ENCODE data around the gene NEDD1.

Gene NEDD1, protein sequence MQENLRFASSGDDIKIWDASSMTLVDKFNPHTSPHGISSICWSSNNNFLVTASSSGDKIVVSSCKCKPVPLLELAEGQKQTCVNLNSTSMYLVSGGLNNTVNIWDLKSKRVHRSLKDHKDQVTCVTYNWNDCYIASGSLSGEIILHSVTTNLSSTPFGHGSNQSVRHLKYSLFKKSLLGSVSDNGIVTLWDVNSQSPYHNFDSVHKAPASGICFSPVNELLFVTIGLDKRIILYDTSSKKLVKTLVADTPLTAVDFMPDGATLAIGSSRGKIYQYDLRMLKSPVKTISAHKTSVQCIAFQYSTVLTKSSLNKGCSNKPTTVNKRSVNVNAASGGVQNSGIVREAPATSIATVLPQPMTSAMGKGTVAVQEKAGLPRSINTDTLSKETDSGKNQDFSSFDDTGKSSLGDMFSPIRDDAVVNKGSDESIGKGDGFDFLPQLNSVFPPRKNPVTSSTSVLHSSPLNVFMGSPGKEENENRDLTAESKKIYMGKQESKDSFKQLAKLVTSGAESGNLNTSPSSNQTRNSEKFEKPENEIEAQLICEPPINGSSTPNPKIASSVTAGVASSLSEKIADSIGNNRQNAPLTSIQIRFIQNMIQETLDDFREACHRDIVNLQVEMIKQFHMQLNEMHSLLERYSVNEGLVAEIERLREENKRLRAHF

DNA sequence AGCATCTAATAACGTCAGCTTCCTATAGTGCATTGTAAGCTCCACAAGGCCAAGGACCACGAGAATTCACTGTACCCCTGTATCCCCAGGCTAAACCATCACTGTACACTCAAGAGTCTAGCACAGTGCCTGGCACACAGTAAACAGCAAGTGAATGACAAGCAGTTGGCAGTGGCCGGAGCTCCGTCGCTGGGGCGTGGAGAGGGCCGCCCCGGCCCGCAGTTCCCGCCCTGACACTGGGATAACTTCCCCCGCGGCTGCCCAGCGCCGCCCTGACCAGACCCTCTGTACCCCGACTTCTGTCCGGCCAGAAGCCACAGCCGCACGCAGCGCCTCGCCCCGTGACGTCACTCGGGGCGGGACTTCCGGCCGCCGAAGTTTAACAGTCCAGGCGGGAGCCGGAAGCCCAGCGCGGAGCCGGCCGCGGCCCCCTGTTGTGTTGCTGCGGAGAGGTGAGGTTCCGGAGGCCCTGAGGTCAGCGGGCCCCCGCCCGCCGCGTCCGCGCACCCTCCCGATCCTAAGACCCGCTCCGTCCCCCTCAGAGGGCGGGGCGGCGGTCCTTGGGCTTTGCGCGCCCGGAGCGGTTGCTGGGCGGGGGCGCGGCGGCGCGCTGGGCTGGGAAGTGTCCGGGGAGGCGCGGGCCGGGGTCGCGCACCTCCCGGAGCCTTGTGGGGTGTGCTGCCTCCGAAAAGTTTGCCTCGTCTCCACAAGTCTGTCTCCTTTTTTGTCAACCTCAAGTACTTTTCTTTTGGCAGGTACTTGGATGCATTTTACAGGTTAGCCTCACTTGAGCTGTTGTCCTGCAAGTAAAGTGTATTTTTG is at the start of gene NEDD1:
TSS of gene NEDD1 (plus strand) at position 409 of the 822 bp plus-strand sequence. CDS start 2,503 bp downstream, outside the sequence.
- DNase-seq, result peak in 1 of 2 experiments; percentile 3

DNA sequence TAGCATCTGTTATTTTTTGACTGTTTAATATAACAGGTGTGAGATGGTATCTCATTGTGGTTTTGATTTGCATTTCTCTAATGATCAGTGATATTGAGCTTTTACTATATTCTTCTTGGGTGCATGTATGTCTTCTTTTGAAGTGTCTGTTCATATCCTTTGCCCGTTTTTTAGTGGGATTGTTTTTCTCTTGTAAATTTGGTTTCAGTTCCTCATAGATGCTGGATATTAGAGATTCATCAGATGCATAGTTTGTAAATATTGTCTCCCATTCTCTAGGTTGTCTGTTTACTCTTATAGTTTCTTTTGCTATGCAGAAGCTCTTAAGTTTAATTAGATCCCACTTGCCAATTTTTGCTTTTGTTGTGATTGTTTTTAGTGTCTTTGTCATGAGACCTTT is 48.9 kb upstream of the NEDD1 start:
- DNase-seq, result no peak

DNA sequence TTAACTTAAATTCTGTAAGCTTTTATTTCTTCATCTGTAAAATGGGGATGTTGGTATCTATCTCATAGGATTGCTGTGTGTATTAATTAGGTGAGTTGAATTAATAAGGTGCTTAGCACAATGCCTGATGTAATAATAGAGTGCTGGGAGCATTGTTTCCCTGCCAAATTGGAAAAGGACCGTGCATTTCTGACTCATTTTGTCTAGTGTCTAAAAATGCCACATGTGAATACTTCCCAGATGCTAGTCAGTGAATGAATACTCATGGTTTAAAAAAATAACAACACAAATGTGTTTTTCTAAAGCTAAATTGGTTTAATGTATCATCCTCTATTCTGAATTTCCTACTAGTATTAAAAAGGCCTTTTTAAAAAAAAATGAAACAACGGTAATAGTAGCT is 45.4 kb upstream of the NEDD1 start:
- DNase-seq, result no peak

DNA sequence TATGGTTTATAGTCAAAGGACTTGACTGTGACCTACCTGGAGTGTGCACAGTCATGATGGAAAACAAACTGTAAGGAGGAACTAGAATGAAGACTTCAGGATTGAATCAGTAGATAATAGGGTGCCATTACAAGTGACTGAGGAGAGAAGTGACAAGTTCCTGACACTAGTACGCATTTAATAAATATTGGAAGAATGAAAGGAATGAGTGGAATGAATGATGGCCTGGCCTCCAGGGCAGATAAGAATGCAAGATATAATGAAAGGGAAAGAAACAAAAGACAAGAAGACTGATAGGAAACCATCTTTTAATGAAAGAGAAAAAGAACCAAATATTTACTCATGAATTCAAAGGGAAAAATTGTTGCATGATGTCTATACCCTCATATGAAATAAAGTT is 44.7 kb upstream of the NEDD1 start:
- no peak for DNase-seq

DNA sequence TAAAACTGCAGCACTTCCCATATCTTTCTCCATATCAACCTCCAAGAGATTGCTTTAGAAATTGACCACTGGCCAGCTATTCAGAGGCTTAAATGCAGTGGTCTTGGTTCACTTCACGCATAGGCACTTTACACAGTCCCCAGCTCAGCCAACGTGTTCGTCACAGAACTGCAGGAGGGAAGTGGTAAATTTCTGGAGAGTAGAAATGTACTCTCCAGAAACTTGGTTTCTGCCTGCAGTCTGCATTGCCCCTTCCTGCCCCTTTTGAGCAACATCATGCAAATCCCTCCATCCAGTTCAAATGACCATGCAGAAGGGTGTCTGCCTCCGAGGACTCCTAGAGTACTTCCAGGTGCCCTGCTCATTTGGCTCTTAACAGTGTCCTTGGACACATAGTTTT is 42.7 kb upstream of the NEDD1 start:
- no peak for DNase-seq

DNA sequence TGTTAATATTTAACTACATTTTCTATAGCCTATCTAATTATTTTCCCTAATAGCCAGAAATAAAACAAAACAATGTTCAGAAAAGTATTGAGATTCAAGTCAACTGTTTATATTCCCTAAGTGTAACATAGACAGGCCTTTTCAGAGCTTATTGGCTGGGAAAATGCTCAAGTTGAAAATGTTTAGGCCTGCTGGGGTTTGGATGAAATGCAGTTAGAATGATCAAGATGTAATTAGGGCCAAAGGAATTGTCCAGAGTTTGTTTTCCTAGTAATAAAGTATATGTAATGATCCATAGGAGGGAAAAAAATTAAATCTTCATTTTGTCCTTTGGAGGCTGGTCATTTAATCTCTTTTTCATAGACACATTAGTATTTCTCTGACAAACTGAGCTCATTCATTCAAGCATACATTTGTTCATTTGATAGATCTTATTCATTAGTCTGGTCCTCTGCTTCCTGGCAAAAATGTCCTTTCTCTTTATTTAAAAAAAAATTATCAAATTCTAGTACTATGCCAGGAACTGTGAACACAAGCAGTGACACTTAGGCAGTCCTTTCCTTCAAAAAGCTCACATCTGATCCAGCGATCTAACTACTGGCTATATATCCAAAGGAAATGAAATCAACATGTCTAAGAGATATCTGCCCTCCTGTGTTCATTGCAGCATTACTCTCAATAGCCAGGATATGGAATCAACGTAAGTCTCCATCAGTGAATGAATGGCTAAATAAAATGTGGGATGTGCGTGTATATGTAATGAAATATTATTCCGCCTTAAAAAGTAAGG is 40.1 kb upstream of the NEDD1 start:
- no peak for DNase-seq

DNA sequence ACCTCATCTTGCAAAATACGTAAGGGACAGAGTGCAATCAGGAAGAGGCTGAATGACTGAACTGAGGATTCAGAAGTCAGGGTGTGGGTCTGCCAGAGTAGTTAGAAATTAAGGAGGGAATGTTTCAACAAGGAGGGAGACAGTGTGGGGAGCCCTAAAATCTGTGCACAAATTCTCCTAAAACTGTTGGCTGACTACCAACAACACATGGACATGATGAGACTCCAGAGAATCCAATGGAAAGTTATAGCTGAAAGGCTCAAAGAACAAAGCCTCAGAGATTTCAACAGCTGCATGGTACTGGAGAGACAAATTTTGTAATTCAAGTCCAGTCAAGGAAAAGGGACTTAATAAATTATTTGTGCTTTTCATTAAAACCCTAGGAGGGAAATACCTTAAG is 36.1 kb upstream of the NEDD1 start:
- DNase-seq, result no peak

DNA sequence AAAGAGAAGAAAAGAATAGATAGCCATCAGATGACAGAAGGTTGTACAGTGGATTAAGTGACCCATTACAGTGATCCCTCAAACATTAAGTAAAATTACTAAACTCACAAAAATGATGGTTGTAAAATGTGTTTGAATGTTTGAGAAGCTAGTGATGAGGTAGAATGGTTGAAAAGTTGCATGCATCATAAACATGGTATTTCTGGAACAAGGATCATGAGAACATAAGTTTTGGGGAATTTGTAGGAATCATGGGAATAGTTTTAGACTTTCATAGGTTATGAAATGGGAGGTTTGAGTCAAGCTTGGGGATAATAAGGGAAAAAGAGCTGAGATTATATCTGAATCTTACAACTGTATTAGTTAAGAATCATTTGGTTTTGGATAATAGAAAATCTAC is 34.1 kb upstream of the NEDD1 start:
- no peak for DNase-seq

DNA sequence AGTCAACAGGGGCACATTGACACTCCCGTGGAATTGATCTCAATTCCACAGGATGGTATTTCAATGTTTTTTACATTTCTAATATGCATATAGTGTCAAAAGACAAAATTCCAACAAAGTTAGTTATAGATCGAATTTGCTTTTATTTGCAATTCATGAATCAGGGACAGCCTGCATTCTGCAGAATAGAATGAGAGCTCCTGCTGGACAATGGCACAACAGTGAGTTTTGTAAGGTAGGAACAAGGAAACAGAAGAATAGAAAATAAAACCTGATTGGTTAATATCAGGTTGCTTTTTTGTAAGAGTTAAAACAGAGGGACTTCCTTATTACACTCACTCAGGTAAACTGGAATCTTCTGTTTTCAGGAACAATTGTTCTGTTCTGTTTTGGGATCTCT is 32.8 kb upstream of the NEDD1 start:
- no peak for DNase-seq

DNA sequence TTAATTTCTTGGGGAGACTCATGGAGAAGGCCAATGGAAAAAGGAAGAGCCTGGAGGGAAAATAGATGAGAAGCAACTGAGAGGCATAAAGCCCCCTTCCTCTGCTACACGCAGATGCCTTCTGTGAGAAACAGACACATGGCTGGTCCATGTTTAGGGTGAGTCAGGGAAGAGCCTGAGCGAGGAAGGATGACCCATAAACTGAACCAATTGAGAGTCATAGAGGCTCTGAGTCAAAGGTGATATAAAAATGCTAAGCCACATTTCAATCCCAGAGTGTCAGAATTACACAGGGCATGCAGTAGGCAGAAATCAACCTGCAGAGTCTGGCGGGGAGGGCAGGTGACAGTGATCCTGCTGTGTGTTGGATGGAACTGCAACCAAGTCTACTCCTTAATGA is 30.1 kb upstream of the NEDD1 start:
- no peak for DNase-seq

DNA sequence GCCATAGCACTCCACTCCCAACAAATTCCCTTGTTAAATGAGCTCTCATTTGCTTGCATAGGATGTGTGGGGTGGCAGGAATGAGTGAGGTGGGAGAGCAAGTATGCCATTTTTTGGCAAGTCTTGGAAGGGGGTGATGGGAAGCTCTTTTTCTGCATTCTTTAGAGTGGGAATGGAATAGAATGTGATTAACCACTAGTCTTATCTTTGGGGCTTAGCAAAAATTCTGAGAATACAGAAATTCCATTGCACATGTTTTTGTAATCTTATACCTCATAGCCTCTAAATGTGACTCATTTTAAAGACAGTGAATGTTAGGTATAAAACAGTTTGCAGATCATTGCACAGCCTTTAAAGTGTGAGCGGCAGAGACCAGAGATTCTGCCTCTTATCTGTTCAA is 28.4 kb upstream of the NEDD1 start:
- DNase-seq, result no peak

DNA sequence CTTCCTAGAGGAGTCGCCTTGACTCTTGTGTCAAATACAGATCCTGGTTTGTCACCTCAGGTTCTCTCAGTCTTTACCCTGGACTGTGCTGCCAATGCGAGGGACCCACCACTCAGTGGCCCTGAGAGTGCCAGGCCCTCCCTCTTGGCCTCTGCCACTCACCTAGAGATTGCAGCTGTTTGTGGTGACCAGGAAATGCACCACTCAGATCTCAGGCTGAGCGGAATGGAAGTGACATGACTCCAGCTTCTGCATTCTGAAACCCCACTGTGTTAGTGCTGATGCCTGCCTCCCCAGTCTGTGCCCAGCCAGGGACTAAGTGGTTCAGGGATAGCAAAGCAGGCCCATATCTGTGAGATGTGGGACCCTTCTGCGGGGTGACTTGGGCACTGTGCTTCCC is 27.8 kb upstream of the NEDD1 start:
- no peak for DNase-seq

DNA sequence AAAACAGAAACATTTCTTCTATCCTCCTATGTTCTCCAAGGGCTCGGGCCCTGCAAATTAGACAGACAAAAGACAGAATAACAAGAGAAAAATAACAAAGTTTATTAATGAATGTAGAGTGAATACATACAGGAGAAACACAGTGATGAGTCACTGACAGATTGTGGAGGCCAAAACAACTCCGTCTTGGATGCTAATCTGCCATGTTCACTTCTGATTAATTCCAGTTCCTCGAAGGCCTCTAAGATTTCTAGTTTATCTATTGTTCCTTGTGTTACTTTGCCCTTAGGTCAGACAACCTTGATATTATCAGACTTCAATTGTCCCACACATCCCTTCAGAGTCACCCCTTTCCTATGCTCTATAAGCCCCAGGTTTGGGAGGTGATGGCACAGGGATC is 26.8 kb upstream of the NEDD1 start:
- no peak for DNase-seq

DNA sequence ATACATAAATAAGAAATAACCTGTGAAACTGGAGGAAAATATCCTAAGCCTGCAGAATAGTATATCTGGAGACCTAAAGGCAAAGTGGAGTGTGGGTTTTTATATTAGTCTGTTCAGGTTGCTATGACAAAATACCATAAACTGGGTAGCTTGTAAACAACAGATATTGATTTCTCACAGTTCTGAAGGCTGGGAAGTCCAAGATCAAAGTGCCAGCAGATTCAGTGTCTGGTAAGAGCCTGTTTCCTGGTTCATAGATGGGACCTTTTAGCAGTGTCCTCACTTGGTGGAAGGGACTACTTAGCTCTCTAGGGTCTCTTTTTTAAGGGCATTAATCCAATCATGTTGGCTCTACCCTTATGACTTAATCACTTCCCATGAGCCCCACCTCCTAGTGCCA is 25.4 kb upstream of the NEDD1 start:
- no peak for DNase-seq

DNA sequence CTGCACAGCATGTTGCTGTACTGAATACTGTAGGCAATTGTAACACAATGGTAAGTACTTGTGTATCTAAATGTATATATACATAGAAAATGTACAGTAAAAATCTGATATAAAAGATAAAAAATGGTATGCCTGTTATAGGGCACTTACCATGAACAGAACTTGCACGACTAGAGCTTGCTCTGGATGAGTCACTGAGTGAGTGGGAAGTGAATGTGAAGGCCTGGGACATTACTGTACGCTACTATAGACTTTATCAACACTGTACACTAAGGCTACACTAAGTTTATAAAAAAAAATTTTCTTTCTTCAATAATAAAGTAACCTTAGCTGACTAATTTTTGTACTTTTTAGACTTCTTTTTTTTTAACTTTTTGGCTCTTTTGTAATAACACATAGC is 24.2 kb upstream of the NEDD1 start:
- no peak for DNase-seq

DNA sequence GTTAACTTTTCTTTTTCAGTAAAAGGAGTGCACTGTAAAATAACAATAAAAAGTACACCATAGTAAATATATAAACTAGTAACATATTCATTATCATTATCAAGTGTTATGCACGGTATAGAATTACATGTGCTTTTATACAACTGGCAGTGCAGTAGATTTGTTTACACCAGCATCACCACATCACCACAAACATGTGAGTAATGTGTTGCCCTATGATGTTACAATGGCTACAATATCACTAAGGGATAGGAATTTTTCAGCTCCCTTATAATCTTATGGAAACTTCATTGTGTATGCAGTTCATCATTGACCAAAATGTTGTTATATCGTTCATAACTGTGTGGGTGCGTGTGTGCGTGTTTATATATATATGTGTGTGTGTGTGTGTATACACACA is 23.5 kb upstream of the NEDD1 start:
- no peak for DNase-seq

DNA sequence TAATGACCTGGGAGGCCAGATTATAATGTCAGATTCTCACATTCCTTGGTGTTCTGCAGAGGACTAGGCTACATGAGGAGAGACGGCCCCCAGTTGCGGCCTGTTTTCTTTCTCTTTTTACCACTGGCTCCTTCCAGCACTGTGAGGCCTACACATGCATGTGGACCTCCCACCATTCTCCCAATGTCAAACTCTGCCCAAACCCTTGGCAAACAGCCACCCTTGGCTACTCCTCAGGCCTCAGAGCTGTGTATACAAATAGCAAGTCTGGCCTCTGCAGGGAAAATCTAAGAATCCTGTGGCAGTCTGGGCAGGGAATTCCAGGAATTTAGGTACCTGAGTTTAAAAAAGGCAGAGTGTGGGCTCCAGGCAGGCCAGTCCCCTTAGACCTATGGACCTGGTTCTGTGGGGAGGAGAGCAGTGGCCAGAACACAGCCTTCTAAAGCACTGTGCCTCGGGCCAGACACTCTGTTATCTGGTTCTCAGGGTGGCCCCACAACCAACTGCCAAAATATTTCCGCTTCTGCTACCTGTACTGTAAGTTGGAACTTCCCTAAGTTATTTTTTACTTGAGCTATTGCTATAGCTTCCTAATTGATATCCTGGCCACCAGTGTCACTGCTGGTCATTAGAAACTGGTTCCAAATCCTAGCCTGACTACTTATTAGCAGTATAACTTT is 19.9 kb upstream of the NEDD1 start:
- DNase-seq, result no peak

DNA sequence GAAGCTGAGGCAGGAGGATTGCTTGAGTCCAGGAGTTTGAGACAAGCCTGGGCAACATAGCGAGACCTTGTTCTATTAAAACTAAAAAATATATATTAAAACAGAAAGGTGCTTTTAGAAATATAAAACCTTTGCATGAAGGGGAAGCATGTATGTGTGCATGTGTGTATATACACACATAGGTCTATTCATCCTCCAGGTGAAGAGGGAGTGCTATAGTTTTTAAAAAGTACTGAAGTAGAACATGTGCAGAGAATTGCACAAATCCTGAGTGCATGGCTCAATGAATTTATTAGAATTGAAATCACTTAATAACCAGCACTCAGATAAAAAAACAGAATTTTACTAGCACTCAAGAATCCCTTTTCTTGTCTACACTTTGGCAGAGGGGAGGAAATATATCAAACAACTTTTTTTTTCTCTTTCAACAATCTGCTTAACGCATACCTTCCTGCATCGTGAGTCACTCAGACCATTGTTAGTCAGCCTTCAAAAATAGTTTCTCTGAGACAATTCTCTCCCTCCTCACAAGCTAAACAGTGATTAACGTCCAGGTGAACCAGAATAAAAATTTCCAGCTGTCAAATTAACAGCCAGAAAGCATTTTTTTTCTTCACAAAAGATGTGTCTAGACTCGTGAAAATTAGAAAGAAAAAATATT is 17.7 kb upstream of the NEDD1 start:
- DNase-seq, result no peak

DNA sequence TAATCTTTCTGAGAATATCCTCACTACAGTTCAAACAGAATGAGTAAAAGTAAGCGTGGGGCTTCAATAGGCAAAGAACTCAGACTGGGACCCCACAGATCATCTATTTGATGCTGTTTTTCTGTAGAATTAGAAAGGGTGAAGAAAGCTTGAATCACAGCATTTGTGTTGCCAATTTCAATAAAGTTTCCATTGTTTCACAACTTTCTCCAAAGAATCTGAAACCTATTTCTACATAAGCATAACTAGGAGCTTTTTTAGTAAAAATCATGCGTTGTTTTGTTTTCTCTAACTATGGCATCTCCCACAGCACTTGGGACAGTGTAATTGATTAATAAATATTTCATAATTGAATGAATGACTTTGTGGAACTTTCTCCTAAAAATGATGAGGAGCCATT is 16.7 kb upstream of the NEDD1 start:
- DNase-seq, result no peak

DNA sequence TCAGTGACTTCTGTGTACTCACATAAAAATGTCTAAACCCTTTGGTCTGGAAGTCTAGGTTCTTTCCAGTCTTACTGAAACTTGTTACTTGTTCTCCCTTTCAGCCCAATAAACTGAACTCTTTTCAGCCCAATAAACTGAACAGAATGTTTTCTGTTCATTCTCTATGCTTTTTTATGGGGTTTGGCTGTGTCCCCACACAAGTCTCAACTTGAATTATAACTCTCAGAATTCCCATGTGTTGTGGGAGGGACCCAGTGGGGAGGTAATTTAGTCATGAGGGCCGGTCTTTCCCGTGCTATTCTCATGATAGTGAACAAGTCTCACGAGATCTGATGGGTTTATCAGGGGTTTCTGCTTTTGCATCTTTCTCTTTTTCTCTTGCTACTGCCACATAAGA is 15.0 kb upstream of the NEDD1 start:
- DNase-seq, result no peak

DNA sequence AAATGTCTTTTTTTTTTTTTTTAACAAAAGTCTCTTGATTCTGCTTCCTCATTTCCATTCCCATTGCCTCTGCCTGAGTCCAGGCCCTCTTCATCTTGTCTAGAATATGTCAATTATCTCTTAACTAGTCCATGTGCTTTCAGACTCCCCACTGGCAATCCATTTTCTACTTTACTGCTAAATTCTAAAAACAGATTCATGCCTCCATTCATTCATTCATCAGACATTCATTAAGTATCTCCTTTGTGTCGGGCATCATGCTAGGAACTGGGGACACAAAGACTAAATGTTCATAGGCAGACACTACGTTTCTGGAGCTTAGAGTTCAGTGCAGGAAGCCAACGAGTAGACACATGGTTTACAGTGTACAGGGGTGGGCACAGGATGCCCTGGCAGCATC is 9.6 kb upstream of the NEDD1 start:
- no peak for DNase-seq

DNA sequence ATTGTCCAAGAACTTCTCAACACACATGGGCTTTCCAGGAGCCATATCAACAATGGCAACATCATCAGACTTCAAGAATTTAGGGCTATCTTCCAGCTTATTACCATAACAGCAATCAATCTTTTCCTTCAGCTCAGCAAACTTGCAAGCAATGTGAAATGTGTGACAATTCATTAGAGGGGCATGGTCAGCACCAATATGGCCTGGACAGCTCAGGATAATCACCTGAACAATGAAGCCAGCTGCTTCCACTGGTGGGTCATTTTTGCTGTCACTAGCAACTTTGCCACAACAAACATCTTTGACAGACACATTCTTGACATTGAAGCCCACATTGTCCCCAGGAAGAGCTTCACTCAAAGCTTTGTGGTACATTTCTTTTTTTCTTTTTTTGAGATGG is 5.9 kb upstream of the NEDD1 start:
- no peak for DNase-seq
